ENCODE measurements around the gene DNAJC5.
"Not testable (repeated sequence)": the region's sequence is repeated elsewhere in the genome, so short reads cannot be mapped to it uniquely, and the experiment has no call there.

DNAJC5 gene

DNA sequence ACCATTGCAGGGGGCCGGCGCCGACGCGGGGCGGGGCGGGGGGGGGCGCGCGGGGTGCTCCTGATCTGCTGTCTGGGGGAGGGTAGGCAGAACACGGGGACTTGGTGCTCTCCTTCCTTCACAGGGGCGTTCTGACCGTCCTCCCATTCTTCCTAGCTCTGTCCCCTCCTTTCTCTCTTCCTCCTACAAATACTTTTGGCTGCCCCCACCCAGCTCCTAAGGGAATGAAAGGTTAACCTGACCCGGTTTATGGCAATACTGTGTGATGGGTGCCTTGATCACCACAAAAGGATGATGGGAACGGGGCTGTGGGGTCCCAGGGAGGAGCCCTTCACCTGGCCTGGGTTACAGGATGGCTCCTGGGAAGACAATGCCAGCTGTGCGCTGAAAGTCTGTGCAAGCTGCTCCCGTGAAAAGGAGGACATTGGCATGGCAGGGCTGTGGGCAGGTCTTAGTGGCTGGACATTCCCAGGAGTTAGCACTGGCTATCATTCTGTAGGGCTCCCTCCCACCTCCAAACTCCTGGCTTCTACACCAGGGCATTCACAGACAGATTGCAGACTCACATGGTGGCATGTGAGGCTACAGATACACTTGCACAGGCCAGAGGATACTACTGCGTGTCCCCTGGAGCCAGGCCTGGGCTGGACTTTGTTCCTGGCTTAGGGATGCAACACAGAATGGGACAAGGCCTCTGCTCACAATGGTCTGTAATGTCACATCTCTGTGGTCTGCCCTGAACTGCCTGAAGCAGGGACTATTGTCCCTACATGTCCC, 31.7 kb upstream of the DNAJC5 start:
- peak overlapping the region; percentile 100 for H3K9ac ChIP-seq (ENCODE audit: low read length)
- DNase-seq (ENCODE audit: low read depth): no peak
- H3K9me3 ChIP-seq (ENCODE audit: control insufficient read depth, low read length): no peaks in the 10 kb centered on the region
- H3K4me3 ChIP-seq (ENCODE audit: low read length): peak overlapping the region; percentile 86
- H3K4me1 ChIP-seq (ENCODE audit: control insufficient read depth, insufficient read depth, low read length): peaks cover 17% of the 10 kb centered on the region
- H3K36me3 ChIP-seq (ENCODE audit: control insufficient read depth, insufficient read depth, low read length, severe bottlenecking): peaks cover 17% of the 10 kb centered on the region
- H3K27me3 ChIP-seq (replicated peaks; ENCODE audit: control insufficient read depth, insufficient read depth, low read length): no peaks in the 10 kb centered on the region

DNA sequence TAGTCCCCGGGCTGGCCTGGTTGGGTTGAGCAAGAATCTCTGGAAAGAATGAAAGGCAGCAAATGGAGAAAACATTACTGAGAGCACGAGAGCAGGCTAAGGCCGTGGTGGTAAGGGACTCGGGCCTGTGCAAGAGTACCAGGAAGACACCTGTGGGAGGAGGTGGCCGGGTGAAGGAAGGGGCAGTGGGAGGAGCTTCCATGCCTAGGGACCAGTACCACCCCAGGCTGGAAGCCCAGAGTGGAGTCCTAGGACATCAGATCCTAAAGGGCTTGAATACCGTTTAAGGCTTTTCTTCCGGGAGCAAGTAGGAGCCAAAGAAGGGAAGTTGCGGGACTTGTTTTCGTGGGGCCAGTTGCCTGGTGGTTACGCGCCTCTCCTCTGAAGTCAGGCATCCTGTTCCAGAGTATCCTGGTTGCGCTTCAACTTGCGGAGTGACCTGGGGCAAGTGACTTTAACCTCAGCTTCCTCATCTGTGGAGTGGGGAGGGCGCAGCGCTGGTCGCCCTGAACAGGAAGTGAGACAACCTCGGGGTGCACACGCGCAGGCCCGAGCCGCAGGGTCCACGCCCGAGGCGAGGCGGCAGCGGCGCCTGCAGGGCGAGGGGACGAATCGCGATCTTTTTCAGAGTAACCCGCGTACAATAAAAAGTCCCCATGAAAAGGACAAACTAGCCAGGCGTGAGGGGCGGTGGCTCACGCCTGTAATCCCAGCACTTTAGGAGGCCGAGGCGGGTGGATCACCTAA, 31.0 kb upstream of the DNAJC5 start:
- Histone ChIP-seq H3K27me3 (replicated peaks; ENCODE audit: control insufficient read depth, insufficient read depth, low read length) (no peaks in the 10 kb centered on the region), H3K4me1 (ENCODE audit: control insufficient read depth, insufficient read depth, low read length) (peaks cover 12% of the 10 kb centered on the region), H3K4me3 (ENCODE audit: low read length) (peak overlapping the region; percentile 86), H3K36me3 (ENCODE audit: control insufficient read depth, insufficient read depth, low read length, severe bottlenecking) (peaks cover 23% of the 10 kb centered on the region), H3K9me3 (ENCODE audit: control insufficient read depth, low read length) (no peaks in the 10 kb centered on the region), H3K9ac (ENCODE audit: low read length) (peak overlapping the region; percentile 100)
- peak; percentile 89 for DNase-seq (ENCODE audit: low read depth)

DNA sequence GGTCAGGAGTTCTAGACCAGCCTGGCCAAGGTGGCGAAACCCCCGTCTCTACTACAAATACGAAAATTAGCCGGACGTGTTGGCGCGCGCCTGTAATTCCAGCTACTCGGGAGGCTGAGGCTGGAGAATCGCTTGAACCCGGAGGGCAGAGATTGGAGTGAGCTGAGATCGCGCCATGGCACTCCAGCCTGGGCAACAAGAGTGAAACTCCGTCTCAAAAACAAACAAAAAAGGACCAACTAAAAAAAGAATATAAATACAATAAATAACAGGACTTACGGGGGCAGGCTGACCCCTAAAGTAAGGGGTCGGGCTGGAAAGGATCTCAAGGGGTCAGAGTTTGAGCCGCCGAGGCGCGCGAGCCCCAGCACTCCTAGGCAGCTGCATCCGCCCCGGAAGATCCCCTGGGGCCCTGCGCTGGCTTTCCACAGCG, 30.4 kb upstream of the DNAJC5 start:
- Histone ChIP-seq H3K4me3 (ENCODE audit: low read length) (peak overlapping the region; percentile 86), H3K27me3 (replicated peaks; ENCODE audit: control insufficient read depth, insufficient read depth, low read length) (no peaks in the 10 kb centered on the region), H3K9ac (ENCODE audit: low read length) (peak overlapping the region; percentile 100), H3K36me3 (ENCODE audit: control insufficient read depth, insufficient read depth, low read length, severe bottlenecking) (peaks cover 29% of the 10 kb centered on the region), H3K9me3 (ENCODE audit: control insufficient read depth, low read length) (no peaks in the 10 kb centered on the region), H3K4me1 (ENCODE audit: control insufficient read depth, insufficient read depth, low read length) (peaks cover 12% of the 10 kb centered on the region)
- DNase-seq (ENCODE audit: low read depth): peak; percentile 6

DNA sequence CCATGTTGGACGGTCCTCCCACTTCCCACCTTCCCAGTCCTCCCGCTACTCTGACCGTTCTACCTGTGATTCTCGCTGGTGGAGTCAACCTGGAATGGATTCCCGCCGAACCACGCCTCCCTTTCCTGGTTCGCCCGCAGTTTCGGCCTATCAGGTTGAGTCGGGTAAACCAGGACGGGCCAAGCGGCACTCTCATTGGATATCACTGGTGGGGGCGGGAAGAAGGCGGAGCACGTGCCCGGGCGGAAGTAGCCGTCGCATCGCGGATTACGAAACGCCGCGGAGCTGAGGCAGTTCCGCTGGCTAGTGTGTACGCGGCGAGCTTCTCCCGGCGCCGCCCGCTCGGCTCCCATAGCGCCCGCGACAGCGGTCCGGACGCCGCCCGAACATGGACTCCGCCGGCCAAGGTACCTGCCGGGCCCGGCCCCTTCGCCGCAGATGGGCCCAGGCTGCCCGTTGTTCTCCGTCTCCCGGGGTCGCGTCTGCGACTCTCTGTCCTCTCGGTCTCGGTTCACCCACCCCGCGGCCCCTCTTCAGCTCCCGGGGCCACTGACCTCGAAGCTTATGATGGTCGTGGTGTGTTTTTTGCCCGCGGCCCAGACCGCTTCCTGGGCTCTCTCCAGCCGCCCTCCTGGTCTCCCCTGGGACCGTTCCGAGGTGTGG, 29.8 kb upstream of the DNAJC5 start, which contains the start of gene TPD52L2:
TSS of gene TPD52L2 (plus strand) at position 293 of the 663 bp plus-strand sequence. CDS start at position 389, 96 bp downstream.
- Histone ChIP-seq H3K27me3 (replicated peaks; ENCODE audit: control insufficient read depth, insufficient read depth, low read length) (no peaks in the 10 kb centered on the region), H3K9me3 (ENCODE audit: control insufficient read depth, low read length) (no peaks in the 10 kb centered on the region), H3K36me3 (ENCODE audit: control insufficient read depth, insufficient read depth, low read length, severe bottlenecking) (peaks cover 35% of the 10 kb centered on the region), H3K4me3 (ENCODE audit: low read length) (peak within 1 kb of the TSS; percentile 86), H3K4me1 (ENCODE audit: control insufficient read depth, insufficient read depth, low read length) (peaks cover 12% of the 10 kb centered on the region), H3K9ac (ENCODE audit: low read length) (peak within 1 kb of the TSS; percentile 100)
- DNase-seq (ENCODE audit: low read depth): peak; percentile 99

DNA sequence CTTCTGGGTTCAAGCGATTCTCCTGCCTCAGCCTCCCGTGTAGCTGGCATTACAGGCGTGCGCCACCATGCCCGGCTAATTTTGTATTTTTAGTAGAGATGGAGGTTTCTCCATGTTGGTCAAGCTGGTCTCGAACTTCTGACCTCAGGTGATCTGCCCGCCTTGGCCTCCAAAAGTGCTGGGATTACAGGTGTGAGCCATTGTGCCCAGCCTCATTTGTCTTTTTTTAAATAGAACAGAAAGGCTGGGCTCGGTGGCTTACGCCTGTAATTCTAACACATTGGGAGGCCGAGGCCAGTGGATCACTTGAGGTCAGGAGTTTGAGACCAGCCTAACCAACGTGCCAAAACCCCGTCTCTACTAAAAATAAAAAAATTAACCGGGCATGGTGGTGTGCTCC, 27.9 kb upstream of the DNAJC5 start:
- Histone ChIP-seq H3K36me3 (ENCODE audit: control insufficient read depth, insufficient read depth, low read length, severe bottlenecking) (peaks cover 43% of the 10 kb centered on the region), H3K4me1 (ENCODE audit: control insufficient read depth, insufficient read depth, low read length) (peaks cover 12% of the 10 kb centered on the region)
- H3K27me3 ChIP-seq (replicated peaks; ENCODE audit: control insufficient read depth, insufficient read depth, low read length); DNase-seq (ENCODE audit: low read depth); H3K9ac ChIP-seq (ENCODE audit: low read length); H3K9me3 ChIP-seq (ENCODE audit: control insufficient read depth, low read length); H3K4me3 ChIP-seq (ENCODE audit: low read length): not testable (repeated sequence)

DNA sequence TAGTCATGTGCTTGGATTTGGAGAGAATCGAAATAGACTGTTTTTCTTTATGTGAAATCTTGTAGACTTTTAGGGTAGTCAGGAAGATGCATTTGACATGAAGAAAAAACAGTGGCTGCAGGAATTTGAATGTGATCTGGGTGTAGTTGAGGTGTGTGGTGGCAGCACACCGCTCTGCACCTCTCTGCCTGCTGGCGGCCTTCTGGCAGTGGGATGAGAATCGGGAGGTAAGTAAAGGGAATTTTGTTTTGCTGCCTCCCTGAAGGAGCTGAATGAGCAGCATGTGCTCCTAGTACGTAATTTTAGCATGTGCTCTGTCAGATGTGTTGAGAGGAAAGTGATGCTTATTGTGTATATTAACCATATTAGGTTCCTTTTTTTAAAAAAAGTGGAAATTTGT, 26.7 kb upstream of the DNAJC5 start:
- Histone ChIP-seq H3K36me3 (ENCODE audit: control insufficient read depth, insufficient read depth, low read length, severe bottlenecking) (peaks cover 40% of the 10 kb centered on the region), H3K9me3 (ENCODE audit: control insufficient read depth, low read length) (no peaks in the 10 kb centered on the region), H3K4me3 (ENCODE audit: low read length) (no peak overlapping the region), H3K27me3 (replicated peaks; ENCODE audit: control insufficient read depth, insufficient read depth, low read length) (no peaks in the 10 kb centered on the region), H3K4me1 (ENCODE audit: control insufficient read depth, insufficient read depth, low read length) (peaks cover 12% of the 10 kb centered on the region), H3K9ac (ENCODE audit: low read length) (no peak overlapping the region)
- no peak for DNase-seq (ENCODE audit: low read depth)

DNA sequence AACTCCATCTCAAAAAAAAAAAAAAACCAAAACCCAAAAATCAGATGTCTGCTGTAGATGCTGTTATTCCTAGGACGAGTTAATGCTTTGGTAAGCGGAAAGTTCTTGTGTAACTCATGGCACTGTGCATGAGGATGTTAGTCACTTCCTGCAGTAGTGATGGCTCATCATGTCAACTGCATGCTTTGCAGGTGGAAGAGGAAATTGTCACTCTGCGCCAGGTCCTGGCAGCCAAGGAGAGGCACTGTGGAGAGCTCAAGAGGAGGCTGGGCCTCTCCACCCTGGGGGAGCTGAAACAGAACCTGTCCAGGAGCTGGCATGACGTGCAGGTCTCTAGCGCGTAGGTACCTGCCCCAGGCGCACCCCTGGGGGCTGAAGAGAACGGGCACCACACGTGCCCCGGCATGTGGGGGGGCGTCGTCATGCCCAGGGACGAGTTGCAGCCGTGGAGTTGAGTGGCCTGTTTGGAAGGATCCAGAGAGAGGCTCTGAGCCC, 21.4 kb upstream of the DNAJC5 start:
- Histone ChIP-seq H3K9me3 (ENCODE audit: control insufficient read depth, low read length) (no peaks in the 10 kb centered on the region), H3K27me3 (replicated peaks; ENCODE audit: control insufficient read depth, insufficient read depth, low read length) (no peaks in the 10 kb centered on the region), H3K4me3 (ENCODE audit: low read length) (no peak overlapping the region), H3K4me1 (ENCODE audit: control insufficient read depth, insufficient read depth, low read length) (peaks cover 6% of the 10 kb centered on the region), H3K36me3 (ENCODE audit: control insufficient read depth, insufficient read depth, low read length, severe bottlenecking) (peaks cover 79% of the 10 kb centered on the region), H3K9ac (ENCODE audit: low read length) (no peak overlapping the region)
- DNase-seq (ENCODE audit: low read depth): no peak

DNA sequence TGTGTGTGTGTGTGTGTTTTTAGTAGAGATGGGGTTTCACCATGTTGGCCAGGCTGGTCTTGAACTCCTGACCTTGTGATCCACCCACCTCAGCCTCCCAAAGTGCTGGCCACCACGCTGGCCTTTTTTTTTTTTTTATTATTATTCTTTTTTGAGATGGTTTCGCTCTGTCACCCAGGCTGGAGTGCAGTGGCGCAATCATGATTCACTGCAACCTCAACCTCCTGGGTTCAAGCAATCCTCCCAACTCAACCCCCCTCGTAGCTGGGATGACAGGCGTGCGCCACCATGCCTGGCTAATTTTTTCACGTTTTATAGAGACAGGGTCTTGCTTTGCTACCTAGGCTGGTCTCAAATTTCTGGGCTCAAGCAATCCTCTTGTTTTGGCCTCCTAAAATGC, 20.7 kb upstream of the DNAJC5 start:
- not testable (repeated sequence) for DNase-seq (ENCODE audit: low read depth); H3K4me1 ChIP-seq (ENCODE audit: control insufficient read depth, insufficient read depth, low read length); H3K27me3 ChIP-seq (replicated peaks; ENCODE audit: control insufficient read depth, insufficient read depth, low read length); H3K9me3 ChIP-seq (ENCODE audit: control insufficient read depth, low read length); H3K9ac ChIP-seq (ENCODE audit: low read length); H3K4me3 ChIP-seq (ENCODE audit: low read length)
- peaks cover 80% of the 10 kb centered on the region for H3K36me3 ChIP-seq (ENCODE audit: control insufficient read depth, insufficient read depth, low read length, severe bottlenecking)

DNA sequence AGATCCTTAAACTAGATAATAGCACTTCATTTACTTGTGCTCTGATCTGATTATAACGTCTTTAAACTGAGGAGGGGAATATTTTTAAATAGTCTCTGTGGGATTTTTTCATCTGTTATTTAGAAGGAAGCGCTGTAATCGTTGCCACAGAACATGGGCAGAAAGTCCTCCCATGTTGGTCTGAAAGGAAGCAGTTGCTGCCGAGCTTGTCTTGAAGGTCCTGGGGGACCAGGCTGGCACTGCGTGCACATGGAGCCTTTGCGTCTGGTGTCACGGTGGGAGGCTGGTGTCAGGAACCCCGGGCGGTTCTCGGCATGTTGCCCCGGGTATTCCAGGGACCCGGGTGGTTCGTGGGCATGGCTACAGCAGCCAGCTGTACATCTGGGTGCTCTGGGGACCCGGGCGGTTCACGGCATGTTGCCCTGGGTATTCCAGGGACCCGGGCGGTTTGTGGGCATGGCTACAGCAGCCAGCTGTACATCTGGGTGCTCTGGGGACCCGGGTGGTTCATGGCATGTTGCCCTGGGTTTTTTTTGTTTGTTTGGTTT, 18.4 kb upstream of the DNAJC5 start:
- peaks cover 71% of the 10 kb centered on the region for H3K36me3 ChIP-seq (ENCODE audit: control insufficient read depth, insufficient read depth, low read length, severe bottlenecking)
- H3K27me3 ChIP-seq (replicated peaks; ENCODE audit: control insufficient read depth, insufficient read depth, low read length): no peaks in the 10 kb centered on the region
- no peaks in the 10 kb centered on the region for H3K9me3 ChIP-seq (ENCODE audit: control insufficient read depth, low read length)

DNA sequence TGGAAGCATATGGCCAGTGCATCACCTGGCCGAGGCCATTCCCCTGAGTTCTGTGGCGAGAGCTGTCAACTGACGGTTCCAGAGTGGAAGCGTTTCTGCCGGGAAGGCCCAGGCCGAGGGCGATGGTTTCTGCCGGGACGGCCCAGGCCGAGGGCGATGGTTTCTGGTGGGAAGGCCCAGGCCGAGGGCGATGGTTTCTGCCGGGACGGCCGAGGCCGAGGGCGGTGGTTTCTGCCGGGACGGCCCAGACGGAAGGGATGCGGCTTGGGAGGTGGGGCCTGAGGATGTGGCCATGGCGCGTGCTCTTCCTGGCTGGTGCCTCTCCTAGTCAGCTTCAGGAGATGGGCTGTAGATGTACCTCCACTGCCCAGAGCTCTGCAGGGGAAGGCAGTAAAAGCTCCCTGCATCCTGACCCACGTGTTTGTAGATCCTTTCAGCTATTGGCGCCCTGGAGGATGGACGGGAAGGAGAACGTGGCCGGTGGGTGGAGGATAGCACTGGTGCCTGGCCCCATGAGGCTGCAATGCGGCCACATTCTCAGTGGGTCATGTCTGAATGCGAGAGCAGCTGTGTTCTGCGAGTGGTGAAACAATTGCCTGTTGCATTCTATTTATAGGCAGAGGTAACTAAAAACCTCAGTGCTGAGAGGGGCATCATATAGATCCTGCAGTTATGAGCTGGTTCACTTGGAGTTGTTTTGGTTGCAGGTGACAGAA, 17.0 kb upstream of the DNAJC5 start:
- Histone ChIP-seq H3K4me3 (ENCODE audit: low read length) (no peak overlapping the region), H3K36me3 (ENCODE audit: control insufficient read depth, insufficient read depth, low read length, severe bottlenecking) (peaks cover 76% of the 10 kb centered on the region), H3K4me1 (ENCODE audit: control insufficient read depth, insufficient read depth, low read length) (peaks cover 6% of the 10 kb centered on the region), H3K27me3 (replicated peaks; ENCODE audit: control insufficient read depth, insufficient read depth, low read length) (no peaks in the 10 kb centered on the region), H3K9me3 (ENCODE audit: control insufficient read depth, low read length) (no peaks in the 10 kb centered on the region), H3K9ac (ENCODE audit: low read length) (no peak overlapping the region)
- DNase-seq (ENCODE audit: low read depth): no peak

More for the DNA sequence above, 18.4 kb upstream of the DNAJC5 start:
- Histone ChIP-seq H3K4me3 (ENCODE audit: low read length) (no peak overlapping the region), H3K9ac (ENCODE audit: low read length) (no peak overlapping the region), H3K4me1 (ENCODE audit: control insufficient read depth, insufficient read depth, low read length) (peaks cover 6% of the 10 kb centered on the region)
- no peak for DNase-seq (ENCODE audit: low read depth)
